A204.1 (cell line): ENCODE results near the gene TMEM238L.

Experiments
- FAIRE-seq: peaks from 2 replicates; lab custom pipeline; 2012; peaks lifted over from hg19 to GRCh38; lab: Jason Lieb, UNC

TMEM238L gene

GRCh38 chr17:10773391-10773790 is 30.5 kb downstream of the TMEM238L start:
- FAIRE-seq: no peak

GRCh38 chr17:10772425-10773380 is 31.2 kb downstream of the TMEM238L start:
- FAIRE-seq: no peak

- FAIRE-seq: no peak
These were observed 32.8 kb downstream of the TMEM238L start for GRCh38 chr17:10771148-10771547.

- FAIRE-seq: no peak
These were observed 34.1 kb downstream of the TMEM238L start for GRCh38 chr17:10769840-10770239.

GRCh38 chr17:10768750-10769251 is 35.1 kb downstream of the TMEM238L start:
- FAIRE-seq: no peak

GRCh38 chr17:10767232-10767631 is 36.7 kb downstream of the TMEM238L start:
- FAIRE-seq: no peak

GRCh38 chr17:10762037-10762436 is 41.9 kb downstream of the TMEM238L start:
- FAIRE-seq: no peak

- no peak for FAIRE-seq
These were observed 42.6 kb downstream of the TMEM238L start for GRCh38 chr17:10761281-10761680.

- FAIRE-seq: no peak
These were observed 45.8 kb downstream of the TMEM238L start for GRCh38 chr17:10758062-10758461.

- FAIRE-seq: no peak
These were observed 46.3 kb downstream of the TMEM238L start for GRCh38 chr17:10757647-10758046.

GRCh38 chr17:10757067-10757466 is 46.8 kb downstream of the TMEM238L start:
- no peak for FAIRE-seq

- no peak for FAIRE-seq
These were observed 47.3 kb downstream of the TMEM238L start for GRCh38 chr17:10756619-10757018.

GRCh38 chr17:10756185-10756584 is 47.7 kb downstream of the TMEM238L start:
- no peak for FAIRE-seq

GRCh38 chr17:10755592-10756127 is 48.2 kb downstream of the TMEM238L start:
- FAIRE-seq: no peak

- FAIRE-seq: no peak
These were observed 48.9 kb downstream of the TMEM238L start for GRCh38 chr17:10754861-10755591.

- no peak for FAIRE-seq
These were observed 49.8 kb downstream of the TMEM238L start for GRCh38 chr17:10754109-10754508.

- no peak for FAIRE-seq
These were observed 51.2 kb downstream of the TMEM238L start for GRCh38 chr17:10752696-10753095.

GRCh38 chr17:10751563-10751962 is 52.3 kb downstream of the TMEM238L start:
- no peak for FAIRE-seq

GRCh38 chr17:10750210-10750609 is 53.7 kb downstream of the TMEM238L start:
- FAIRE-seq: no peak

GRCh38 chr17:10748531-10749181 is 55.2 kb downstream of the TMEM238L start:
- no peak for FAIRE-seq

GRCh38 chr17:10745231-10745630 is 58.7 kb downstream of the TMEM238L start:
- no peak for FAIRE-seq
